Naive thymus-derived CD8-positive, alpha-beta T cell (primary cell): ENCODE data around the gene NKPD1. TPM values are rescaled to one million over a fixed set of nuclear protein-coding genes. Genes with fewer than 3 reads are reported as not detected.

Source experiments
- ATAC-seq, 2 donors: fragments of 150-1000 bp; cut with Tn5 transposase in 1 of 2; sonication (Bioruptor Pico), chemical (Tn5 transposase) in 1 of 2; 1 replicate in 1 of 2; 2 replicates in 1 of 2; pipeline ENCODE4 v1.10.0; 2021; ENCODE audit warnings: mild to moderate bottlenecking in 2 of 2, moderate library complexity in 2 of 2
- POLR2A ChIA-PET: fragments of 350-600 bp; sonication (Branson Sonifier 250); formaldehyde crosslinking; loops from one replicate; lab custom pipeline; 2021; ENCODE audit warnings: antibody characterized with exemption; lab: Charles Lee
- DNase-seq, 10 donors: peaks; one replicate each; pipeline versions ENCODE4 v3.0.0 to v3.0.0-alpha.2; 2020 to 2022
- H3K27ac Mint-ChIP-seq, 10 donors: one replicate each; pipeline ENCODE4 v1.8.0; 2020 to 2022; ENCODE audit warnings: mild to moderate bottlenecking in 10 of 10, mixed read lengths in 10 of 10, moderate library complexity in 4 of 10, inconsistent platforms in 1 of 10
- H3K27me3 Mint-ChIP-seq, 5 donors: one replicate each; pipeline ENCODE4 v1.8.0; 2021 to 2022; ENCODE audit warnings: mixed read lengths in 5 of 5
- H3K36me3 Mint-ChIP-seq, 3 donors: one replicate each; pipeline ENCODE4 v1.8.0; 2020 to 2022; ENCODE audit warnings: mixed read lengths in 3 of 3, mild to moderate bottlenecking in 2 of 3, inconsistent platforms in 1 of 3
- H3K4me1 Mint-ChIP-seq, 4 donors: one replicate each; pipeline ENCODE4 v1.8.0; 2021 to 2022; ENCODE audit warnings: mixed read lengths in 4 of 4
- H3K4me3 Mint-ChIP-seq, 10 donors: one replicate each; pipeline ENCODE4 v1.8.0; 2020 to 2022; ENCODE audit warnings: mild to moderate bottlenecking in 10 of 10, mixed read lengths in 10 of 10, moderate library complexity in 6 of 10, inconsistent platforms in 1 of 10
- H3K9me3 Mint-ChIP-seq, 9 donors: one replicate each; pipeline ENCODE4 v1.8.0; 2020 to 2022; ENCODE audit warnings: mixed read lengths in 9 of 9, mild to moderate bottlenecking in 3 of 9, inconsistent platforms in 1 of 9, moderate library complexity in 1 of 9
- polyA plus RNA-seq, 3 donors: library from polyadenylated mRNA; unstranded; fragments of 300-500 nt; fragmentation: Illumina TruSeq; gene quantifications; one replicate each; pipeline ENCODE4 v1.2.3, GENCODE V29; 2021
- total RNA-seq, 8 experiments: library from RNA in 2 of 8; stranded (reverse) in 2 of 8; gene quantifications; one replicate each; pipeline ENCODE4 v1.2.3 and lab custom pipeline; 2021 to 2026

Gene NKPD1
- total and polyA plus RNA-seq, 5 experiments from 2014 or later: 0.17 to 1.0 (median 0.47) TPM

DNA sequence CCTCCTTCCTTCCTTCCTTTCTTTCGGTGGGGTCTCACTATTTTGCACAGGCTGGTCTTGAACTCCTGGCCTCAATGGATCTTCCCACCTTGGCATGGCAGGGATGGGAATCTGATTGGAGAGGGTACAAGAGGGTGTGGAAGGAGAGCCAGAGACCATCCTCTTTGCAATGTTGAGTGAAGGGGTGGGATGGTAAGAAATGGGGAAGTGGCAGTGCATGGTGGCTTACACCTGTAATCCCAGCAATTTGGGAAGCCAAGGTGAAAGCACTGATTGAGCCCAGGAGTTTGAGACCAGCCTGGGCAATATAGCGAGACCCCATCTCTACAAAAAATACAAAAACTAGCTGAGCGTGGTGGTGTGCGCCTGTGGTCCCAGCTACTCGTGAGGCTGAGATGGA lies 23.3 kb upstream of the NKPD1 start:
- no peak overlapping the region for H3K4me3 Mint-ChIP-seq
- peaks cover 15 to 44% (median 38%) of the 10 kb centered on the region in 4 donors for H3K4me1 Mint-ChIP-seq
- POLR2A ChIA-PET: interaction anchor here (0.6 to 1.4 kb wide), 2 partner anchors 15 to 145 kb away, joined by 3 to 5 read pairs; partner anchors contain the start of gene CLASRP
- H3K36me3 Mint-ChIP-seq: peaks cover 0 to 18% (median 2%) of the 10 kb centered on the region in 3 donors
- peak overlapping the region in 1 of 10 donors; percentile 43 for H3K27ac Mint-ChIP-seq
- H3K9me3 Mint-ChIP-seq: no peaks in the 10 kb centered on the region
- DNase-seq (no peak), ATAC-seq (no peak)
- H3K27me3 Mint-ChIP-seq: no peaks in the 10 kb centered on the region

DNA sequence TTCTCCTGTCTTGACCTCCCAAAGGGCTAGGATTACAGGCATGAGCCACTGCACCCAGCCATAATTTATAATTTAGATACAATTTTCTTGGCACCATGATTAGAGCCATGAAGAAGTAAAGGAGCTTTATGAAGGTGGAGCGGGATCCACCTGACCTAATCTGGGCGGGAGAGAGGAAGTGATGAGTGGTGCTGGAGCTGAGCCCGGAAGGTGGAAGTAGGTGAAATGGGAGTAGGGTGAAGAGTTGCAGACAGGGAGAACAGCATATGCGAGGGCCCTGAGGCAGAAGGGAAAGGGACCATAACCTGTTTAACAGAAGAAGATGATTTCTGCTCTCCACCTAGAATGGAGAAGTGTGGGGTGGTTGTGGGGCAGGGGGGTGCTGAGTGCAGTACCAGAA lies 22.0 kb upstream of the NKPD1 start:
- Mint-ChIP-seq H3K4me3 (peak overlapping the region in 1 of 10 donors; percentile 32), H3K4me1 (peaks cover 17 to 52% (median 42%) of the 10 kb centered on the region in 4 donors), H3K9me3 (no peaks in the 10 kb centered on the region), H3K27ac (peak overlapping the region in 2 of 10 donors; percentile 74 to 80), H3K36me3 (peaks cover 0 to 18% (median 2%) of the 10 kb centered on the region in 3 donors), H3K27me3 (no peaks in the 10 kb centered on the region)
- POLR2A ChIA-PET: interaction anchor here (1.4 kb wide), 1 partner anchor 144 kb away, joined by 3 read pairs; the partner anchor contains the start of gene CLASRP
- DNase-seq (no peak), ATAC-seq (no peak)

GRCh38 chr19:45180936-45181335 lies 20.2 kb upstream of the NKPD1 start:
- peaks cover 0 to 18% (median 2%) of the 10 kb centered on the region in 3 donors for H3K36me3 Mint-ChIP-seq
- H3K9me3 Mint-ChIP-seq: no peaks in the 10 kb centered on the region
- H3K27me3 Mint-ChIP-seq: no peaks in the 10 kb centered on the region
- H3K4me1 Mint-ChIP-seq: peaks cover 17 to 57% (median 42%) of the 10 kb centered on the region in 4 donors
- DNase-seq: no peak
- H3K4me3 Mint-ChIP-seq: peak overlapping the region; percentile 64 to 82 (median 74)
- ATAC-seq: no peak
- POLR2A ChIA-PET: no interaction called here
- peak overlapping the region in 7 of 10 donors; percentile 11 to 78 (median 53) for H3K27ac Mint-ChIP-seq

DNA sequence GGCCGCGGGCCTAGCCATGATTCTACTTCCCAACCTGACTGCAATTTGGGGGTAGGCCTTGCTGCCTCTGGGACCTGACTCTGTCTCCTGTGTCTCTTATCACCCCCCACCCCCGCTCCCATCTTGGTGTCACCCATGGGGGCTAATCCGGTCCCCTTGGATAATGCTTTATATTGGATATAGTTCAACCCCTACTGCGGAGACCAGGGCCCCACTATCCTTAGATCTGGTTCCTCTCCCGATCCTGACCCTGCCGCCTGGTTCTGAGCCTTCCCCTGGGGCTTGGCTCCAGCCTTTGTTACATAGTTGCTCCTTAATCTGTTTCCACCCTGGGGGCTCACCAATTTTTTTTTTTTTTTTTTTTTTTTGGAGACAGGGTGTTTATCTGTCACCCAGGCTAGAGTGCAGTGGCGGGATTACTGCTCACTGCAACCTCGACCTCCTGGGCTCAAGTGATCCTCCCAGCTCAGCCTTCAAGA lies 19.1 kb upstream of the NKPD1 start:
- peak overlapping the region; percentile 61 to 85 (median 74) for H3K4me3 Mint-ChIP-seq
- H3K27ac Mint-ChIP-seq: peak overlapping the region in 8 of 10 donors; percentile 8 to 86 (median 54)
- ATAC-seq (no peak), DNase-seq (no peak)
- H3K4me1 Mint-ChIP-seq: peaks cover 17 to 56% (median 49%) of the 10 kb centered on the region in 4 donors
- H3K27me3 Mint-ChIP-seq: no peaks in the 10 kb centered on the region
- H3K36me3 Mint-ChIP-seq: peaks cover 0 to 18% (median 2%) of the 10 kb centered on the region in 3 donors
- POLR2A ChIA-PET: interaction anchor here (0.7 to 2.7 kb wide), 2 partner anchors 77 to 244 kb away, joined by 9 to 15 read pairs; no protein-coding TSS in a partner anchor
- H3K9me3 Mint-ChIP-seq: no peaks in the 10 kb centered on the region

DNA sequence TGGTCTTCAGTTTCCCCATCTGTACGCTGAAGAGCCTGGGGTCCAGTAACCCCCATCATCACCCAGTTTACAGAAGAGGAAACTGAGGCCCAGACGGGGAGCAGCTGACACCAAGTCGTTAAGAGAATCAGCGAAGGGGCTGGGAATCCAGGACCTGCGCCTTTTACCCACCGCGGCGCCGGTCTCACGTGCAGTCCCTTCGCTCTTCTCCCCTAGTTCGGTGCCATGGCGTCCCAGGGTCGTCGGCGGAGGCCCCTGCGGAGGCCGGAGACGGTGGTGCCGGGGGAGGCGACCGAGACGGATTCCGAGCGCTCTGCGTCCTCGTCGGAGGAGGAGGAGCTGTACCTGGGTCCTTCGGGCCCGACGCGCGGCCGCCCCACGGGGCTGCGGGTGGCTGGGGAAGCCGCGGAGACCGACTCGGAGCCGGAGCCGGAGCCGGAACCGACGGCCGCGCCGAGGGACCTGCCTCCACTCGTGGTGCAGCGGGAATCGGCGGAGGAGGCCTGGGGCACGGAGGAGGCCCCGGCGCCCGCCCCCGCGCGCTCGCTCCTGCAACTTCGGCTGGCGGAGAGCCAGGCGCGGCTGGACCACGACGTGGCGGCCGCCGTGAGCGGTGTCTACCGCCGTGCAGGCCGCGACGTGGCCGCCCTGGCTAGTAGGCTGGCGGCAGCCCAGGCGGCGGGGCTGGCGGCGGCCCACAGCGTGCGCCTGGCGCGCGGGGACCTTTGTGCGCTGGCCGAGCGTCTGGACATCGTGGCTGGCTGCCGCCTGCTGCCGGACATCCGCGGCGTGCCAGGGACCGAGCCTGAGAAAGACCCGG lies 18.5 kb upstream of the NKPD1 start:
- DNase-seq: peak in 5 of 10 donors; percentile 16 to 45 (median 27)
- Mint-ChIP-seq H3K4me3 (peak overlapping the region; percentile 88 to 100 (median 94)), H3K9me3 (no peaks in the 10 kb centered on the region), H3K4me1 (peaks cover 16 to 55% (median 47%) of the 10 kb centered on the region in 4 donors), H3K27ac (peak overlapping the region; percentile 93 to 99 (median 96)), H3K36me3 (peaks cover 0 to 18% (median 2%) of the 10 kb centered on the region in 3 donors), H3K27me3 (no peaks in the 10 kb centered on the region)
- ATAC-seq: no peak
- POLR2A ChIA-PET: interaction anchor here (0.6 to 2.7 kb wide), 14 partner anchors 8 to 224 kb away, joined by 3 to 25 read pairs (median 8); partner anchors contain the start of genes CLASRP, CLPTM1, GEMIN7 and PPP1R37

GRCh38 chr19:45178262-45179071 lies 17.7 kb upstream of the NKPD1 start, which contains the start of gene BLOC1S3:
BLOC1S3 (plus strand) TSS chr19:45178784; CDS start chr19:45179297, 513 bp downstream.
- Mint-ChIP-seq H3K4me3 (peak within 1 kb of the TSS; percentile 88 to 100 (median 94)), H3K4me1 (peaks cover 16 to 59% (median 50%) of the 10 kb centered on the region in 4 donors), H3K27me3 (no peaks in the 10 kb centered on the region), H3K27ac (peak within 1 kb of the TSS; percentile 93 to 99 (median 96)), H3K36me3 (peaks cover 0 to 18% (median 2%) of the 10 kb centered on the region in 3 donors), H3K9me3 (no peaks in the 10 kb centered on the region)
- POLR2A ChIA-PET: interaction anchor here (0.6 to 2.7 kb wide), 18 partner anchors 9 to 724 kb away, joined by 3 to 25 read pairs (median 6); partner anchors contain the start of genes CLASRP, CLPTM1, GEMIN7 and MYPOP
- ATAC-seq (peak; percentile 85 to 86), DNase-seq (peak; percentile 96 to 100 (median 100))

DNA sequence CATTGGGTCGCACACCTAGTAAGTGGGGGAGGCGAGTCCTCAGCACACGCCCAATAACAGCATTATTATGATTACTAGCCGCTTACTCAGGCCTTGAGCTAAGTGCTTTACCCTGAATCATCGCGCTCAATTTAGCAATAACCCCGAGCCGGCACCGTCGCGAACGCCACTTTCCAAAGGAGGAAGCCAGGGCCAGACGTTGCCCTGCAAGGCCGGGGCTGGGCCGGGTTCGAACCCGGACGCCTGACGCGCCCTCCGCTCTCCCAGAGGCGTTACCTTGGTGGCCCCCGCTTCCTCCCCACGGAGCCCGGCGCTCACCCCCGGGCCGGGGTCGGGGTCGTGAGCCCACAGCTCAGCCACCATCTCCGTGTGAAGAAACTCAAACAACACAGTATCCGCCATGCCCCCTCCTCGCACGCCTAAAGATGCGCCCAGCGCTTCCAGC lies 17.1 kb upstream of the NKPD1 start, which contains the start of gene TRAPPC6A:
TSS of gene TRAPPC6A (minus strand) at position 421 of the 445 bp plus-strand sequence. CDS start at position 402, 19 bp downstream.
- Mint-ChIP-seq H3K27me3 (no peaks in the 10 kb centered on the region), H3K27ac (peak within 1 kb of the TSS; percentile 93 to 99 (median 96)), H3K36me3 (peaks cover 0 to 17% (median 2%) of the 10 kb centered on the region in 3 donors), H3K9me3 (no peaks in the 10 kb centered on the region), H3K4me1 (peaks cover 16 to 59% (median 52%) of the 10 kb centered on the region in 4 donors), H3K4me3 (peak within 1 kb of the TSS; percentile 88 to 100 (median 94))
- ATAC-seq (peak in 1 of 2 donors; percentile 1), DNase-seq (no peak)
- POLR2A ChIA-PET: interaction anchor here (0.6 to 2.7 kb wide), 15 partner anchors 8 to 725 kb away, joined by 3 to 25 read pairs (median 7); partner anchors contain the start of genes CLASRP, GEMIN7, MYPOP and PPP1R37

DNA sequence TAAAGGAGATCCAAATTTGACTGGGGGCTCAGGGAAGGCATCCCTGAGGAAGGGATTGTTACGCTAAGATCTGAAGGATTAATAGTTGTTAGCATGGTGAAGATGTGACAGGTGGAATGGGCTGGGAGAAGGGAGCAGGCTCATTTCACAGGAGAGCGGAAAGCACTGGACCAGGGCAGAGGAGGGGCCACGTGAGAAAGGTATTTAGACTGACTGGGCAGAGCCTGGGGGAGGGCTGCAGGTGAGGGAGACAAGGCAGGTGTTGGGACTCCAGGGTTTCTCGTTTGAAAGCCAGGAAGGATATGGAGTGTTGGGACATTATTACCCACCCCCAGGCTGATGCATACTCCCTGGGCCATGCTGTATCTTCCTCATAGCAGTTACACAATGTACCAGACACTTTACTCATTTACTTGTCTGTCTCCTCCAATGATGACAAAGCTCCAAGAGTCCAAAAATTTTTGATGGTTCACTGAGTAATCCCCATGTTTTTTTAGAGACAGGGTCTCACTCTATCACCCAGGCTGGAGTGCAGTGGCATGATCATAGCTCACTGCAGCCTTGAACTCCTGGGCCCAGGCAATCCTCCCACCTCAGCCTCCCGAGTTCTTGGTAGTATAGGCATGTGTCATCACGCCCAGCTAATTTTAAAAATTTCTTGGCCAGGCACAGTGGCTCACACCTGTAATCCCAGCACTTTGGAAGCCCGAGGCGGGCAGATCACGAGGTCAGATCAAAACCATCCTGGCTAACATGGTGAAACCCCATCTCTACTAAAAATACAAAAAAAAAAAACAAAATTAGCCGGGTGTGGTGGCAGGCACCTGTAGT lies 14.9 kb upstream of the NKPD1 start:
- peak overlapping the region in 7 of 10 donors; percentile 4 to 68 (median 29) for H3K4me3 Mint-ChIP-seq
- peak overlapping the region in 9 of 10 donors; percentile 8 to 79 (median 46) for H3K27ac Mint-ChIP-seq
- H3K27me3 Mint-ChIP-seq: no peaks in the 10 kb centered on the region
- no peaks in the 10 kb centered on the region for H3K9me3 Mint-ChIP-seq
- peaks cover 0 to 4% (median 0%) of the 10 kb centered on the region in 3 donors for H3K36me3 Mint-ChIP-seq
- ATAC-seq (no peak), DNase-seq (no peak)
- POLR2A ChIA-PET: no interaction called here
- H3K4me1 Mint-ChIP-seq: peaks cover 16 to 62% (median 54%) of the 10 kb centered on the region in 4 donors

- POLR2A ChIA-PET: interaction anchor here (1.3 kb wide), 1 partner anchor 15 kb away, joined by 4 read pairs; no protein-coding TSS in a partner anchor
- no peak overlapping the region for H3K4me3 Mint-ChIP-seq
- peaks cover 14 to 67% (median 51%) of the 10 kb centered on the region in 4 donors for H3K4me1 Mint-ChIP-seq
- no peaks in the 10 kb centered on the region for H3K9me3 Mint-ChIP-seq
- H3K36me3 Mint-ChIP-seq: no peaks in the 10 kb centered on the region
- H3K27ac Mint-ChIP-seq: peak overlapping the region in 6 of 10 donors; percentile 6 to 63 (median 52)
- no peaks in the 10 kb centered on the region for H3K27me3 Mint-ChIP-seq
- DNase-seq: no peak
- no peak for ATAC-seq
These were observed 13.0 kb upstream of the NKPD1 start for GRCh38 chr19:45173816-45174215.

GRCh38 chr19:45172611-45173208 lies 11.9 kb upstream of the NKPD1 start:
- Mint-ChIP-seq H3K27me3 (no peaks in the 10 kb centered on the region), H3K27ac (peak overlapping the region; percentile 6 to 89 (median 76)), H3K9me3 (no peaks in the 10 kb centered on the region), H3K4me3 (peak overlapping the region in 7 of 10 donors; percentile 31 to 81 (median 70)), H3K36me3 (no peaks in the 10 kb centered on the region), H3K4me1 (peaks cover 12 to 63% (median 44%) of the 10 kb centered on the region in 4 donors)
- DNase-seq: no peak
- ATAC-seq: no peak
- POLR2A ChIA-PET: interaction anchor here (0.8 to 1.3 kb wide), 4 partner anchors 9 to 81 kb away, joined by 3 to 5 read pairs (median 4); no protein-coding TSS in a partner anchor
